ENCODE measurements around the gene SLC1A3. TPM values are rescaled to one million over a fixed set of nuclear protein-coding genes. Genes with fewer than 3 reads are reported as not detected.

Gene SLC1A3
- total and polyA plus RNA-seq, 2 of the 4 experiments (the other 2 are of a cell fraction), result 0.27 to 1.3 TPM

- BruUV-seq (replicated peaks), result no TSS peak
- dilution Hi-C loops (cut with HindIII; ENCODE audit: low sequenced_read_pairs, unreplicated experiment), result no loop called here
- H2AFZ ChIP-seq (replicated peaks; ENCODE audit: low read length, poor library complexity), result no peak overlapping the region
Observed at GRCh38 chr5:36719282-36719681, 112.9 kb downstream of the SLC1A3 start.

More at GRCh38 chr5:36719282-36719681, 112.9 kb downstream of the SLC1A3 start:
- no peak overlapping the region for H3K27ac ChIP-seq (ENCODE audit: insufficient read depth, low read length)
- no peak overlapping the region for H3K14ac ChIP-seq (replicated peaks; ENCODE audit: low read depth, low read length)
- H2BK20ac ChIP-seq (ENCODE audit: low read depth, low read length), result no peak overlapping the region
- H3K36me3 ChIP-seq (ENCODE audit: control insufficient read depth, insufficient read depth, low read length), result no peaks in the 10 kb centered on the region
- no peak overlapping the region for H4K91ac ChIP-seq (ENCODE audit: insufficient read depth, low read depth, low read length)
- H3K4me2 ChIP-seq (ENCODE audit: low read depth, low read length), result no peak overlapping the region
- H4K20me1 ChIP-seq (ENCODE audit: insufficient read depth, low read length), result no peaks in the 10 kb centered on the region
- no CpG with 5 or more reads among the region's 2 CpGs for WGBS, 2 experiments (ENCODE audit: extremely low coverage in 2 of 2, insufficient read length in 1 of 2)
- H4K8ac ChIP-seq (ENCODE audit: low read depth in 2 of 2, low read length in 2 of 2), result no peak overlapping the region
- CTCF ChIA-PET, result no interaction called here
- no peak for ATAC-seq (ENCODE audit: low read depth)
- TF ChIP-seq RCOR1 (IDR thresholded peaks at IDR 0.05; ENCODE audit: insufficient replicate concordance, low read length), result no peak
- TF ChIP-seq NFE2L2 (IDR thresholded peaks at IDR 0.05; ENCODE audit: low read depth, low read length), result no peak
- no peak for TF ChIP-seq ELK1 (IDR thresholded peaks at IDR 0.05; ENCODE audit: borderline replicate concordance, low read depth, low read length)
- TF ChIP-seq CTCF (conservative IDR thresholded peaks at IDR 0.05; ENCODE audit: low read depth, low read length), result no peak
- TF ChIP-seq SMC3 (IDR thresholded peaks at IDR 0.05; ENCODE audit: low read depth, low read length), result no peak
- TF ChIP-seq CHD1 (IDR thresholded peaks at IDR 0.05; ENCODE audit: low read depth, low read length), result no peak
- no peak for TF ChIP-seq RFX5 (IDR thresholded peaks at IDR 0.05; ENCODE audit: low read depth, low read length)
- TF ChIP-seq, protein P1, sequence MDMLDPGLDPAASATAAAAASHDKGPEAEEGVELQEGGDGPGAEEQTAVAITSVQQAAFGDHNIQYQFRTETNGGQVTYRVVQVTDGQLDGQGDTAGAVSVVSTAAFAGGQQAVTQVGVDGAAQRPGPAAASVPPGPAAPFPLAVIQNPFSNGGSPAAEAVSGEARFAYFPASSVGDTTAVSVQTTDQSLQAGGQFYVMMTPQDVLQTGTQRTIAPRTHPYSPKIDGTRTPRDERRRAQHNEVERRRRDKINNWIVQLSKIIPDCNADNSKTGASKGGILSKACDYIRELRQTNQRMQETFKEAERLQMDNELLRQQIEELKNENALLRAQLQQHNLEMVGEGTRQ (IDR thresholded peaks at IDR 0.05; ENCODE audit: low read depth, low read length), result no peak
- H3K4me3 ChIP-seq (ENCODE audit: insufficient read depth, low read depth, low read length), result no peak overlapping the region
- no peak overlapping the region for H3K18ac ChIP-seq (ENCODE audit: low read depth, low read length)
- H3K9me1 ChIP-seq (ENCODE audit: insufficient read depth, low read length), result no peaks in the 10 kb centered on the region
- H3K79me1 ChIP-seq (ENCODE audit: low read depth in 1 of 2, low read length in 2 of 2), result no peaks in the 10 kb centered on the region
- no peak overlapping the region for H2AK9ac ChIP-seq (replicated peaks; ENCODE audit: low read depth, low read length, poor library complexity)
- in situ Hi-C loops (cut with MboI; ENCODE audit: low sequenced_read_pairs) (no loop called here), intact Hi-C loops (cut with micrococcal nuclease) (no loop called here)
- H2AK5ac ChIP-seq (ENCODE audit: low read depth, low read length), result no peak overlapping the region
- no peak overlapping the region for H3K23ac ChIP-seq (ENCODE audit: low read depth, low read length)
- H3K9me3 ChIP-seq (ENCODE audit: control insufficient read depth, insufficient read depth, low read length), result no peaks in the 10 kb centered on the region
- no peak overlapping the region for H2BK15ac ChIP-seq (ENCODE audit: low read depth, low read length)
- no peaks in the 10 kb centered on the region for H3K4me1 ChIP-seq (ENCODE audit: control insufficient read depth, insufficient read depth, low read length)
- POLR2A ChIA-PET (ENCODE audit: unreplicated experiment), result no interaction called here
- no peak overlapping the region for H2BK120ac ChIP-seq (ENCODE audit: low read depth, low read length)
- no peak overlapping the region for H3K9ac ChIP-seq (ENCODE audit: low read depth, low read length)
- DNase-seq, result no peak
- peaks cover 14% of the 10 kb centered on the region for H3K27me3 ChIP-seq (ENCODE audit: control insufficient read depth, insufficient read depth, low read length)
- no peak overlapping the region for H3K56ac ChIP-seq (ENCODE audit: extremely low read depth, insufficient read depth, low read length)
- no peak overlapping the region for H3K4ac ChIP-seq (ENCODE audit: low read depth, low read length)
- H2BK5ac ChIP-seq (ENCODE audit: low read depth, low read length, poor library complexity, severe bottlenecking), result no peak overlapping the region
- no peak overlapping the region for H4K5ac ChIP-seq (ENCODE audit: low read depth, low read length)
